Measurements from ENCODE around the gene KIF26A.

Gene KIF26A

GRCh38 chr14:104181761-104182530 is 43.6 kb downstream of the KIF26A start:
- no peak for DNase-seq

- no peak for DNase-seq
These were observed 44.6 kb downstream of the KIF26A start for GRCh38 chr14:104182857-104183425.

- no peak for DNase-seq
These were observed 45.4 kb downstream of the KIF26A start for GRCh38 chr14:104183796-104184195.

- DNase-seq = no peak
These were observed 46.1 kb downstream of the KIF26A start for GRCh38 chr14:104184506-104184905.

GRCh38 chr14:104184911-104185499 is 46.6 kb downstream of the KIF26A start:
- no peak for DNase-seq

- DNase-seq = no peak
These were observed 47.6 kb downstream of the KIF26A start for GRCh38 chr14:104185916-104186495.

GRCh38 chr14:104186575-104186974 is 48.2 kb downstream of the KIF26A start:
- no peak for DNase-seq

- DNase-seq = no peak
These were observed 48.9 kb downstream of the KIF26A start for GRCh38 chr14:104187121-104187889.

- DNase-seq = no peak
These were observed 49.7 kb downstream of the KIF26A start for GRCh38 chr14:104187931-104188726.

- DNase-seq = no peak
These were observed 50.5 kb downstream of the KIF26A start for GRCh38 chr14:104188727-104189400.

- no peak for DNase-seq
These were observed 51.4 kb downstream of the KIF26A start for GRCh38 chr14:104189629-104190335.

GRCh38 chr14:104190396-104191000 is 52.1 kb downstream of the KIF26A start:
- DNase-seq = no peak

- DNase-seq = no peak
These were observed 53.1 kb downstream of the KIF26A start for GRCh38 chr14:104191409-104191997.

- no peak for DNase-seq
These were observed 53.9 kb downstream of the KIF26A start for GRCh38 chr14:104192146-104192882.

GRCh38 chr14:104192883-104193245 is 54.5 kb downstream of the KIF26A start:
- DNase-seq = no peak

- no peak for DNase-seq
These were observed 55.6 kb downstream of the KIF26A start for GRCh38 chr14:104194016-104194415.

GRCh38 chr14:104194716-104195115 is 56.3 kb downstream of the KIF26A start:
- DNase-seq = no peak

- DNase-seq = no peak
These were observed 57.0 kb downstream of the KIF26A start for GRCh38 chr14:104195361-104195760.

- DNase-seq = no peak
These were observed 57.5 kb downstream of the KIF26A start for GRCh38 chr14:104195878-104196277.
